Measurements from ENCODE around the gene IL17REL.

IL17REL gene

DNA sequence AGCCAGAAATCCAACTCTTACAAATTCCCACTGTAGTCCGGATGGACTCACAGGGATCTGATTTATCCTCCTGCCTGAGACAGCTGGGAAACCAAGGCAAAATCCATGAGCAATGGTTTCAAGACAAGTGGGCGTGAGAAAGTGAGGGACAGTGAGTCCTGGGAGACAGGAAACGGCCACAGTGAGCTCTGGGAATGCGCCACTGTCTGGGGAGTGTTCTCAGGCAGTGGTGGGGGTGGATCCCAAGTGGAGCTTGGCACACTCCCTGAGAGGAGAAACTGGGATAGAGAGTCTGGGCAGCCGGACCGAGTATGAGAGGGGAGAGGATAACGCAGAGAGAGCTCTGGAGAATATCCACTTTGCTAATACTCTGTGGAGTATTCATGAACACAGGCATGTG, 9.8 kb downstream of the IL17REL start:
- DNase-seq (ENCODE audit: low read depth, low spot score) = no peak

DNA sequence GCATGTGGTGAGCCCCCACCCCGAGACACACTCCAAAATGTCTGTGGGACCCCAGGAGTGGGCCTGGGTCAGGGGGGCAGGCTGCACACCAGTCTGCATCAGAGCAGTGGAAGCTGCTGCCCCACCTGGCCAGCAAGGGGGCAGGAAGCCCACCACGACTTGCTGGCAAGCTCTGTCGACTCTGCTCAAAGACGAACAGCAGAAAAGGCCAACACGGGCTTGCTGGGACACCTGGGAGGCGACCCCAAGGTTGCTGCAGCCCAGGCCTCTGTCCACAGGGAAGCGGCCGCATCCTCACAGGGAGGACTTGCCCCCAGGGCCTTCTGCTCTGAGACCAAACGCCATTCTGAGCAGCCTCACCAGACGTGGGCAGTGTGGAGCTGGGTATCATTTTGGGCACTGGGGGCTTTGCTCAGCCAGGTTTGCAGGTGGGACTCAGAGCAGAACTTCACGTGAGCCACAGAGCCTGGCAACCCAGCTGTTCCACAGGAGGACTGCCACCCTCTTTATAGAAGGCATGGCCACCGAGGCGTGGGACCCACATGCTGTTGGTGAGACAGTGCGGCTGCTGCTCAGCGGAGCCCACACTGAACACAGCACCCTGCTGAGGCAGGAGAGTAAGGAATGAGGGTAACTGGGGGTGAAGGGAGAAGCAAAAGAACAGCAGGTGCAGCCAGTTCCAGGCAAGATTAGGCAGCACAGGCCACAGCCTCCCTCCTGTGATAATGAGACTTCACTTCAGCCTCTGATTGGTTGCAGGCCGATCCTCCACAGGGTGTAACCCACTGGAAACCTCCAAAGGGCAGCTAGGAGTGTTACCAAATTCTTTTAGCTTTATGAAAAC, 11.0 kb downstream of the IL17REL start:
- DNase-seq (ENCODE audit: low read depth, low spot score) = no peak

GRCh38 chr22:50000587-50001387, 11.8 kb downstream of the IL17REL start:
- no peak for DNase-seq (ENCODE audit: low read depth, low spot score)

DNA sequence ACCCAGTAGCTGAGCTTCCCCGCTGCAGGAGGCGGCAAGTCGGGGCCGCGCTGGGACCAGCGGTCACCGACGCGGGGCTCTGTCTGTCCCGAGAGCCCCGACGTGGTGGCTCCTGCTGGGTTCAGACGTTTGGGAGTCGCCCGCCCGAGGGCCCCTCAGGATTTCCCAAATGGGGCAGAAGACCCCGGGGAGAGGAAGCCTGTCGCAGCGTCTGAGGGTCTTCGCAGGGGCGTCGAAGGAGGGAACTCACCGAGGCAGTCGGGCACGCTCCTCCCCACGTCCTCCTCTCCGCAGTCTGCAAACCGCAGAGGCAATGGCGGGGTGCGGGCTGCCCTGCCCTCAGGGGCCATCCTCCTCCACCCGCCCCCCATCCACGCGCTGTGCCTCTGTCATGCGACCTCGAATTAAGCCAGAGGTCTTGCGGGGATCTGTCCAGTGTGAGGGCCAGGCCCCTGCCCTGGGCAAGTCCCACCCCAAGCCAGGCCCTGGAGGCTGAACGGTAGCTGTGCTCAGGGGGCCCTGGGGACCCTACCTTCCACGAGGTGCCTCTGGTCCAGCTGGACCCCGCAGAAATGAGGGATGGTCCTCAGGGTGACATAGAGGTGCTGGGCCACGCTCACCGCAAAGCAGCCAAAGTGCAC, 12.5 kb downstream of the IL17REL start:
- no peak for DNase-seq (ENCODE audit: low read depth, low spot score)

- no peak for DNase-seq (ENCODE audit: low read depth, low spot score)
Observed at GRCh38 chr22:49999063-49999945, 13.3 kb downstream of the IL17REL start.

GRCh38 chr22:49998718-49999062, 13.9 kb downstream of the IL17REL start:
- DNase-seq (ENCODE audit: low read depth, low spot score) = no peak

DNA sequence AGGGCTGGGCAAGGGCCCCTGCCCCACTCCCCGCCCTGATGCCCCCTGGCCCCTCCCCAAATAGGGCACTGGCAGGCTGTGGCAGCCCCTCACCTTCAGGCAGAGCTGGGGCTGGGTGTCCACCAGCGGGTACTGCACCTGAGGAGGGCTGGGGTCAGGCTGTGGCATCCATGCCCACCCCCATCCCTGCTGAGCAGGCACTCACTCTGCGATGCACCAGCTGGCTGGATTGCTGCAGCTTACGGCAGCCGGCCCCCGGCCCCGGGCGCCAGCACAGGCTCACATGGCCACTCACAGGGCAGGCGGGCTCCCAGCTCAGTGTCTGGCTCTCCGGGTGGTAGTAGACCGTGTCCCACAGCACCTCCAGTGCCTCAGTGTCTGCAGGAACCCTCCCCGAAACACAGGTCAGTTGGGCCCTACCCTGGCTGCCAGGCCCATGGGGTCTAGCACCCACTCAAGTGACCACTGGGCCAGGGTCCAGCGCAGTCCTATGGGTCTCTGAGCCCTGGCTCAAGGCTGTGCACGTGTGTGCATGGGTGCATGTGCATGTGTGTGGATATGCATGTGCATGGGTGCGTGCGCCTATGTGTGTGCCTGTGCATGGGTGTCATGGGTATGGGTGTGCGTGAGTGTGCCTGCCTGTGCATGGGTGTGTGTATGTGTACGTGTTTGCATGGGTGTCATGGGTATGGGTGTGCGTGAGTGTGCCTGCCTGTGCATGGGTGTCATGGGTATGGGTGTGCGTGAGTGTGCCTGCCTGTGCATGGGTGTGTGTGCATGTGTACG, 14.4 kb downstream of the IL17REL start:
- DNase-seq (ENCODE audit: low read depth, low spot score) = no peak

GRCh38 chr22:49997251-49997599, 15.3 kb downstream of the IL17REL start:
- DNase-seq (ENCODE audit: low read depth, low spot score) = no peak

DNA sequence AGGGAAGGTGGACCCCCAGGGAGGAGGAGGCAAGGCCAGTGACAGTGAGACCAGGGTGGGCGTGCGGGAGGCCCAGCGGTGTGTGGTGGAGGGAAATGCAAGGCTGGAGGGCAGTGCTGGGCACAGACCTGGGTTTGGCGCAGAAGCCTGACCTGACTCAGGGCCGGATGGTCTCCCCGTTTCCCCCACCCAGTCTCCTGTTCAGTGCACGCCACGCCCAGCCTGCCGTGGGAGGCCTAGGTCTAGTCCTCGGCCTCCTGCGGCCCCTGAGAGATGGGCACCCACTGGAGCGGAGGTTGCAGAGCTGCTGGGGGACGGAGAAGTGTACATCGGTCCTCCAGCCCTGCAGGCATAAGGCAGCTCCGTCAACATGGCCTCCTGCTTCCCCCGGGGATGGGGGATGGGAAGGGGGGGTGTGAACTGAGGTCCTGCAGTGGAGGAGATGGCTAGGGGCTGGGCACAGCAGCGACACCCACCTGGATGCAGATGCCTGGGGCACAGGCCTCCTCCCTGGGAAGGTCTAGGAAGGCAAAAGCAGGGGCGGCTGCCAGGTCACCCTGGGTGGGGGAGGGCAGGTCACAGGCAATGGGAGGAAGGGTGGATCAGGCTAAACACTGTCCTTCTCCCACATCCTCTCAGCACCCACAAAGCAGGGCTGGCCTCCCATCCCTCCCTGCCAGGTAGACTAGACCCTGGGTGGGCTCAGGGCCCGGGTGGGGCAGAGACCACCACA, 15.9 kb downstream of the IL17REL start:
- DNase-seq (ENCODE audit: low read depth, low spot score) = no peak

- no peak for DNase-seq (ENCODE audit: low read depth, low spot score)
Observed at GRCh38 chr22:49996119-49996517, 16.4 kb downstream of the IL17REL start.

DNA sequence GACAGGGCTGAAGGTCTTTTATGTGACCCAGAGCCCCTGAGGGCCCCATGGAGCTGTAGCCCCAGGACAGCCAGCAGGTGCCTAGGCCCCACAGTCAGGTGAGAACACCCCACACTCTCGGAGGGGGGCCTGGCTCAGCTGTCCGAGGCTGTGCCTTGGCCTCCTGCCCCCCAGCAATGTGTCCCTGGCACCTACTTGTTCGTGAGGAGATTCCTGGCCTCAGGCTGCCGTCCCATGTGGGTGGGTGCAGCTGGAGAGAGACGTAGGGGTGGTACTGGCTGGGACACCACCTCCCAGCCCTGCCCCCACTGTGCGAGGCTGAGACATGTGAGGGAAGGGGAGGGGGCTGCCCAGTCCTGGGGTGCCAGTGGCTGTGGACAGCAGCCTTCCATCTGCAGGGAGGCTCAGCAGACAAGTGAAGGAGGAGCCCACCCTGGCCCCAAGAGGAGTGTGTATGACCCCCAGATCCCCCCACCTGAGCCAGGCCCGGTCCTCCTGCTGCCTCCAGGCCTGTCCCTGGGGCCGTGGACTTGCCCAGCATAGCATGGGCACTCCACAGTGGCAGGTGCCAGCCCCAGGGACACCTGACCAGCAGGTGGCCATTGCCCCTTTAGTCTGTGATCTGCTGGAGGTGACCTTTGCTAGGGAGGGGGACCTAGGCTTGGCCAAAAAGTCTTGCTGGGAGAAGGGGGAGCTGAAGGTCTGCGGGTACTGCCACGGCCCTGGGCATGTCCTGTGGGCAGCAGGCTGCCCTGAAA, 17.0 kb downstream of the IL17REL start:
- no peak for DNase-seq (ENCODE audit: low read depth, low spot score)

GRCh38 chr22:49995041-49995360, 17.6 kb downstream of the IL17REL start:
- no peak for DNase-seq (ENCODE audit: low read depth, low spot score)

- no peak for DNase-seq (ENCODE audit: low read depth, low spot score)
Observed at GRCh38 chr22:49994361-49995040, 18.1 kb downstream of the IL17REL start.

DNA sequence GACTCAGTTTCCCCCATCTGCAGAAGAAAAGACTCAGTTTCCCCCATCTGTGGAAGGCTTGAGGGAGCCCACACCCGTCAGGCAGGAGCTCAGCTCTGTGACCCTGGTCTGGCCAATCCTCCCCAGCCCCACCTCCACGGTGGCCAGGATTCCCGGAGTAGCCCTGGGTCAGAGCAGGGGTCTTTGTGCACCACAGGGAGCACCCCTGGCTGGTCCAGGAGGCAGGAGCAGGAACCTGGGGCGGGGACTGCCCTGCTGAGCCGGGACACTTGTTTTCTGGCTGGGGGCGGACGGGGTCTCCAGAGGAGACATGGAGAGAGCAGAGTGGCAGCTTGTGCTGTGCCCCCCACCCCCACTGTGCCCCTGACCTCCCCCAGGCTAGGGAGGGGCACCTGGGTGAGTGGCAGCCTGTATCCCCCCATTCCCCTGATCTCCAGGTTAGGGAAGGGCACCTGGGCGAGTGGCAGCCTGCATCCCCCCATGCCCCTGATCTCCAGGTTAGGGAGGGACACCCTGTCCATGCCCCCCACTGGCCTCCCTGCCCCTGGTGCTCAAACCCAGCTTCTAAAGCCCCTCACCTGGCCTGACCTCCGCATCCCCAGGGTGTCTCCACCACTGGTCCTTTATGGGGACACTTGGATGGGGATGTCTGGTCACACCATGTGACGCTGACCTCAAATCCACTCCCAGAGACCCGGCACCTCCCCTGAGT, 18.8 kb downstream of the IL17REL start:
- DNase-seq (ENCODE audit: low read depth, low spot score) = no peak

- DNase-seq (ENCODE audit: low read depth, low spot score) = no peak
Observed at GRCh38 chr22:49992921-49993648, 19.5 kb downstream of the IL17REL start.

- DNase-seq (ENCODE audit: low read depth, low spot score) = no peak
Observed at GRCh38 chr22:49991907-49992533, 20.5 kb downstream of the IL17REL start.

DNA sequence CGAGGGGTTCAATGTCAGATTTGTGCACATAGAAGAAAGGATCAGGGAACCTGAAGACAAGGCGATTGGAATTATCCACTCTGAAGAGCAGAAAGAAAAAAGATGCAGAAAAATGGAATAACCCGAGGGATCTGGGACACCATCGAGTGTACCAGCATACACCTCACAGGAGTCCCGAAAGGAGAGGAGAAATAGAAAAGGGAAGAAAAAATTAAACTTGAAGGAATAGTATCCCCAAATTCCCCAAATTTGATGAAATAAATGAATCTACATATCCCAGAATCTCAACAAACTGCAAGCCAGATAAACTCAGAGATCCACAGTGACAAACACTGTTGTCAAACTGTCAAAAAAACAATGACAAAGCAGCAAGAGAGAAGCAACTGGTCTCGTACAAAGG, 21.4 kb downstream of the IL17REL start:
- DNase-seq (ENCODE audit: low read depth, low spot score) = no peak
